Measurements from ENCODE around the gene ZNF350.
"Not testable (repeated sequence)": the region's sequence is repeated elsewhere in the genome, so short reads cannot be mapped to it uniquely, and the experiment has no call there.

The ZNF350 gene

GRCh38 chr19:51986309-51987291, at the start of gene ZNF350:
ZNF350 (minus strand) TSS chr19:51986840; CDS start chr19:51974360, 12,480 bp downstream.
- Histone ChIP-seq H3K9ac (ENCODE audit: low read length) (peak within 1 kb of the TSS; percentile 86), H3K4me3 (ENCODE audit: low read depth, low read length) (peak within 1 kb of the TSS; percentile 97), H3K4me1 (ENCODE audit: control insufficient read depth, insufficient read depth, low read length) (no peaks in the 10 kb centered on the region), H3K27me3 (ENCODE audit: control insufficient read depth, insufficient read depth, low read length) (no peaks in the 10 kb centered on the region), H3K9me3 (ENCODE audit: control insufficient read depth, insufficient read depth, low read depth, low read length) (peaks cover 55% of the 10 kb centered on the region), H3K27ac (ENCODE audit: low read depth, low read length) (no peak within 1 kb of the TSS), H3K36me3 (ENCODE audit: control insufficient read depth, insufficient read depth, low read length) (no peaks in the 10 kb centered on the region)

DNA sequence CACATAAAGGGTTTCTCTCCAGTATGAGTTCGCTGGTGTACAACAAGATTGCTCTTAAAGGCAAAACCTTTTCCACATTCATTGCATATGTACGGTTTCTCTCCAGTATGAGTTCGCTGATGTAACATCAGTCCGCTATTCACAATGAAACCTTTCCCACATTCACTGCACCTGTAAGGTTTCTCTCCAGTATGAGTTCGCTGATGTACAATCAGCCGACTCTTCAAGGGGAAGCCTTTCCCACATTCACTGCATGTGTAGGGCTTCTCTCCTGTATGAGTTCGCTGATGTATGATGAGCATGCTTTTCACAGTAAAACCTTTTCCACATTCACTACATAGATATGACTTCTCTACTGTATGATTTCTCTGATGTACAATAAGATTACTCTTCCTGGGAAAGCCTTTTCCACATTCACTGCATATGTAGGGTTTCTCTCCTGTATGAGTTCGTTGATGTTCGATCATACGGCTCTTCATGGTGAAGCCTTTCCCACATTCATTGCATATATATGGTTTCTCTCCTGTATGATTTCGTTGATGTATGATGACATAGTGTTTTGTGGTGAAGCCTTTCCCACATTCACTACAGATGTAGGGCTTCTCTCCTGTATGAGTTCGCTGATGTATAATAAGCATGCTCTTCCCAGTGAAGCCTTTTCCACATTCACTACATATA, 47.5 kb upstream of the ZNF350 start:
- Histone ChIP-seq H3K27me3 (ENCODE audit: control insufficient read depth, insufficient read depth, low read length) (no peaks in the 10 kb centered on the region), H3K4me1 (ENCODE audit: control insufficient read depth, insufficient read depth, low read length) (no peaks in the 10 kb centered on the region), H3K36me3 (ENCODE audit: control insufficient read depth, insufficient read depth, low read length) (peaks cover 63% of the 10 kb centered on the region), H3K9ac (ENCODE audit: low read length) (no peak overlapping the region), H3K4me3 (ENCODE audit: low read depth, low read length) (no peak overlapping the region), H3K9me3 (ENCODE audit: control insufficient read depth, insufficient read depth, low read depth, low read length) (peaks cover 70% of the 10 kb centered on the region), H3K27ac (ENCODE audit: low read depth, low read length) (no peak overlapping the region)

GRCh38 chr19:52028780-52029123, 42.1 kb upstream of the ZNF350 start:
- H3K4me3 ChIP-seq (ENCODE audit: low read depth, low read length) = peak overlapping the region; percentile 93
- H3K4me1 ChIP-seq (ENCODE audit: control insufficient read depth, insufficient read depth, low read length) = no peaks in the 10 kb centered on the region
- peaks cover 30% of the 10 kb centered on the region for H3K9me3 ChIP-seq (ENCODE audit: control insufficient read depth, insufficient read depth, low read depth, low read length)
- H3K27me3 ChIP-seq (ENCODE audit: control insufficient read depth, insufficient read depth, low read length) = no peaks in the 10 kb centered on the region
- H3K36me3 ChIP-seq (ENCODE audit: control insufficient read depth, insufficient read depth, low read length) = peaks cover 37% of the 10 kb centered on the region
- H3K9ac ChIP-seq (ENCODE audit: low read length) = peak overlapping the region; percentile 92
- H3K27ac ChIP-seq (ENCODE audit: low read depth, low read length) = peak overlapping the region; percentile 68

DNA sequence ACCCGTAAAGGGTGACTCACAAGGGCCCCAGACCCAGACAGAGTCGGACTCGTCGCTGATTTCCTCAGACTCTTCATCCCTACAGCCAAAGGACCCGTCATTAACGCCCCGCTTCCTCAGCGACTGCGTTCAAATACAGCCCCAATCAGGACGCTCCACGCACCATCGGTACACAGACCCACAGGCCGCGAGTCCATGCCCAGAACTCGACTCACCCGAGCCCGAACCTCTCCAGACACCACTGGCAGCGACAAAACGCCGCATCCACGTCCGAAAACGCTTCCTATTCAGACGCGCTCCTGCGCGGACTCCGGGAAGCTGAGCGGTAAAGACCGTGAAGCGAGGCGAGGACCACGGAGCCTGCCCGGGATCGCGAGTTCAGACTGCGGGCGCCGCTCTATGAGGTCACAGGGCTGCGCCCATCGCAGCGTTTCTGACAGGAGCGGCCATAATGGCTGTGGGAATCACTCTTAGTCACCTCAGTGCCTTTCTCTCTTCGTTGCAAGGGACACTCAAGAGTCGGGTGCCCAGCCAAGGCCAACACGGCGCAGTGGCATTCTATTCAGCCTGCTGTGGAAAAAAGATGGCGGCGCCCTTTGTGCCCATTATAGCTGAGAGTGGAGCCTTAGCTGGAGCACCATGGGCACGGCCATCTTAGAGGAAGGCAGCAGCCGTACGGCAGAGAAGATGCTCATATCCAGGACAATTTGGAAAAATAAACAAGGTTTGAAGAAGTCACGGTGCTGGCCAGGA, 41.6 kb upstream of the ZNF350 start, which contains the start of gene ZNF614:
Gene ZNF614 (minus strand): TSS at position 353 of the 753 bp plus-strand sequence. CDS start 2,634 bp downstream, outside the sequence.
- peak within 1 kb of the TSS; percentile 93 for H3K4me3 ChIP-seq (ENCODE audit: low read depth, low read length)
- H3K27me3 ChIP-seq (ENCODE audit: control insufficient read depth, insufficient read depth, low read length) = no peaks in the 10 kb centered on the region
- H3K9ac ChIP-seq (ENCODE audit: low read length) = peak within 1 kb of the TSS; percentile 92
- H3K27ac ChIP-seq (ENCODE audit: low read depth, low read length) = peak within 1 kb of the TSS; percentile 68
- H3K9me3 ChIP-seq (ENCODE audit: control insufficient read depth, insufficient read depth, low read depth, low read length) = peaks cover 30% of the 10 kb centered on the region
- H3K36me3 ChIP-seq (ENCODE audit: control insufficient read depth, insufficient read depth, low read length) = peaks cover 37% of the 10 kb centered on the region
- H3K4me1 ChIP-seq (ENCODE audit: control insufficient read depth, insufficient read depth, low read length) = no peaks in the 10 kb centered on the region

DNA sequence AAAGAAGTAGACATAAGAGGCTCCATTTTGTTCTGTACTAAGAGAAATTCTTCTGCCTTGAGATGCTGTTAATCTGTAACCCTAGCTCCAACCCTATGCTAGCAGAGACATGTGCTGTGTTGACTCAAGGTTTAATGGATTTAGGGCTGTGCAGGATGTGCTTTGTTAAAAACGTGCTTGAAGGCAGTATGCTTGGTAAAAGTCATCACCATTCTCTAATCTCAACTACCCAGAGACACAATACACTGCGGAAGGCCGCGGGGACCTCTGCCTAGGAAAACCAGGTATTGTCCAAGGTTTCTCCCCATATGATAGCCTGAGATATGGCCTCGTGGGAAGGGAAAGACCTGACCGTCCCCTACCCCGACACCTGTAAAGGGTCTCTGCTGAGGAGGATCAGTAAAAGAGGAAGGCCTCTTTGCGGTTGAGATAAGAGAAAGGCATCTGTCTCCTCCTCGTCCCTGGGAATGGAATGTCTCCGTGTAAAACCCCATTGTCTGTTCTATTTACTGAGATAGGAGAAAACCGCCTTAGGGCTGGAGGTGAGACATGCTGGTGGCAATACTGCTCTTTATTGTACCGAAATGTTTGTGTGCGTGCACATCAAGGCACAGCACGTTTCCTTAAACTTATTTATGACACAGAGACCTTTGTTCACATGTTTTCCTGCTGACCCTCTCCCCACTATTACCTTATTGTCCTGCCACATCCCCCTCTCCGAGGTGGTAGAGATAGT, 39.8 kb upstream of the ZNF350 start:
- not testable (repeated sequence) for H3K4me1 ChIP-seq (ENCODE audit: control insufficient read depth, insufficient read depth, low read length); H3K27me3 ChIP-seq (ENCODE audit: control insufficient read depth, insufficient read depth, low read length); H3K9ac ChIP-seq (ENCODE audit: low read length); H3K27ac ChIP-seq (ENCODE audit: low read depth, low read length)
- peaks cover 25% of the 10 kb centered on the region for H3K9me3 ChIP-seq (ENCODE audit: control insufficient read depth, insufficient read depth, low read depth, low read length)
- H3K4me3 ChIP-seq (ENCODE audit: low read depth, low read length) = 0 out of 2 replicates have a peak overlapping the region, but pooled peaks have one; percentile 93
- peaks cover 46% of the 10 kb centered on the region for H3K36me3 ChIP-seq (ENCODE audit: control insufficient read depth, insufficient read depth, low read length)

- Histone ChIP-seq H3K9me3 (ENCODE audit: control insufficient read depth, insufficient read depth, low read depth, low read length) (peaks cover 23% of the 10 kb centered on the region), H3K36me3 (ENCODE audit: control insufficient read depth, insufficient read depth, low read length) (peaks cover 65% of the 10 kb centered on the region)
- not testable (repeated sequence) for H3K4me3 ChIP-seq (ENCODE audit: low read depth, low read length); H3K4me1 ChIP-seq (ENCODE audit: control insufficient read depth, insufficient read depth, low read length); H3K27ac ChIP-seq (ENCODE audit: low read depth, low read length); H3K27me3 ChIP-seq (ENCODE audit: control insufficient read depth, insufficient read depth, low read length); H3K9ac ChIP-seq (ENCODE audit: low read length)
Observed at GRCh38 chr19:52024478-52024877, 37.8 kb upstream of the ZNF350 start.

DNA sequence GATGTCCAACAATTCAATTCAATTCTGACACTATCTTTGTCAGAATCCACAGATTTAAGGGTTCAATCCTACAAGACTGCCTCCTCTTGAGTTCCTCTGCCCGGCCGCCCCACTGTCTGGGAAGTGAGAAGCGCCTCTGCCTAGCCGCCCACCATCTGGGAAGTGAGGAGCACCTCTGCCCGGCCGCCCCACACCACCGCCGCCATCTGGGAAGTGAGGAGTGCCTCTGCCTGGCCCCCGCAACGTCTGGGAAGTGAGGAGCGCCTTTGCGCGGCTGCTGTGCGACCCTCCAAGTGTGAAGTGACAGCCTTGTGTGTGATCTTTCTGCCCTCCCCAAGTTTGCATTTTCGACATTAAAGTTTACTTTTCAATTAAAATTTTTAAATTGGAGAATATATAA, 35.6 kb upstream of the ZNF350 start:
- Histone ChIP-seq H3K36me3 (ENCODE audit: control insufficient read depth, insufficient read depth, low read length) (peaks cover 88% of the 10 kb centered on the region), H3K4me3 (ENCODE audit: low read depth, low read length) (no peak overlapping the region), H3K27ac (ENCODE audit: low read depth, low read length) (no peak overlapping the region), H3K27me3 (ENCODE audit: control insufficient read depth, insufficient read depth, low read length) (no peaks in the 10 kb centered on the region), H3K4me1 (ENCODE audit: control insufficient read depth, insufficient read depth, low read length) (no peaks in the 10 kb centered on the region), H3K9ac (ENCODE audit: low read length) (no peak overlapping the region), H3K9me3 (ENCODE audit: control insufficient read depth, insufficient read depth, low read depth, low read length) (peaks cover 25% of the 10 kb centered on the region)

DNA sequence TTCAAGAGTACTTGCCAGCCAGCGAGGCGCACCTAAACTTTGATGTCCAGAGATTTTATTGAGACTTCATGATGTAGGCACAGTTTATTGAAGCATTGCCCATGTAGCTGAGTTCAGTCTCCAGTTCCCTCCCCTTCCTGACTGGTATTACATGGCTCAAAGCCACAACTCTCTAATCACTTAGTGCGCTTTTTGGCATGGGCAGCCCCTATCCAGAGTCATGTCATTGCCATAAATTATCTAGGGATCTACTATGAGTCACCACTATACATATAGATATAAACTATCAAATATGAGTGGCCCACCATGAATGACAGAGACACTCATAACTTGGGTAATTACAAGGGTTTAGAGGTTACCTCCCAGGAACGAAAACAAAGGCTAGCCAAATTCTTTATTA, 33.9 kb upstream of the ZNF350 start:
- Histone ChIP-seq H3K27me3 (ENCODE audit: control insufficient read depth, insufficient read depth, low read length) (no peaks in the 10 kb centered on the region), H3K36me3 (ENCODE audit: control insufficient read depth, insufficient read depth, low read length) (peaks cover 97% of the 10 kb centered on the region), H3K4me3 (ENCODE audit: low read depth, low read length) (no peak overlapping the region), H3K27ac (ENCODE audit: low read depth, low read length) (no peak overlapping the region), H3K4me1 (ENCODE audit: control insufficient read depth, insufficient read depth, low read length) (no peaks in the 10 kb centered on the region), H3K9me3 (ENCODE audit: control insufficient read depth, insufficient read depth, low read depth, low read length) (peaks cover 35% of the 10 kb centered on the region), H3K9ac (ENCODE audit: low read length) (no peak overlapping the region)

GRCh38 chr19:52010674-52011073, 24.0 kb upstream of the ZNF350 start:
- H3K4me1 ChIP-seq (ENCODE audit: control insufficient read depth, insufficient read depth, low read length) = 0 out of 2 replicates have a peak, but pooled peaks cover 2% of the 10 kb centered on the region
- H3K27me3 ChIP-seq (ENCODE audit: control insufficient read depth, insufficient read depth, low read length) = no peaks in the 10 kb centered on the region
- no peak overlapping the region for H3K27ac ChIP-seq (ENCODE audit: low read depth, low read length)
- H3K9ac ChIP-seq (ENCODE audit: low read length) = no peak overlapping the region
- H3K9me3 ChIP-seq (ENCODE audit: control insufficient read depth, insufficient read depth, low read depth, low read length) = peaks cover 5% of the 10 kb centered on the region; the same call in 1 of the 2 replicates
- peaks cover 29% of the 10 kb centered on the region for H3K36me3 ChIP-seq (ENCODE audit: control insufficient read depth, insufficient read depth, low read length)
- H3K4me3 ChIP-seq (ENCODE audit: low read depth, low read length) = no peak overlapping the region

Measured in HUES6 (cell line).